ENCODE data around the gene MTREX.

DNA sequence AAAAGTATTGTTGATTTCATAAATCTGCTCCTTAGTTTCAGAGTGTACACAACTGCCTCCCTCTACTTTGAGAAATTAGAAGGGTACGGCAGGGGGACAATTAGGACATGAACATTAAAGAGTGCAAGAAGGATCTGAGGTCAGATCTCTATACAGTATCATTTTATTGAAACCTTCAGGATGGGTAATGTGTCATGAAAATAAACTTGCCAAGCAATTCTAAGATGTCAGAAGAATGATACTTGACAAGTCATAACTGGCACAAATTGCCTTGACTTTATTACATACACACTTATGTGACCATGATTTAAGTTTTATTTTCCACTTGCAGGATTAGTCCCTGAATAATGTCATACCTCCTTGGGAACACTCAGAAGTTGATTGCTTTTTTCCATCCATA lies 134.2 kb downstream of the MTREX start:
- TF ChIP-seq, protein P1, sequence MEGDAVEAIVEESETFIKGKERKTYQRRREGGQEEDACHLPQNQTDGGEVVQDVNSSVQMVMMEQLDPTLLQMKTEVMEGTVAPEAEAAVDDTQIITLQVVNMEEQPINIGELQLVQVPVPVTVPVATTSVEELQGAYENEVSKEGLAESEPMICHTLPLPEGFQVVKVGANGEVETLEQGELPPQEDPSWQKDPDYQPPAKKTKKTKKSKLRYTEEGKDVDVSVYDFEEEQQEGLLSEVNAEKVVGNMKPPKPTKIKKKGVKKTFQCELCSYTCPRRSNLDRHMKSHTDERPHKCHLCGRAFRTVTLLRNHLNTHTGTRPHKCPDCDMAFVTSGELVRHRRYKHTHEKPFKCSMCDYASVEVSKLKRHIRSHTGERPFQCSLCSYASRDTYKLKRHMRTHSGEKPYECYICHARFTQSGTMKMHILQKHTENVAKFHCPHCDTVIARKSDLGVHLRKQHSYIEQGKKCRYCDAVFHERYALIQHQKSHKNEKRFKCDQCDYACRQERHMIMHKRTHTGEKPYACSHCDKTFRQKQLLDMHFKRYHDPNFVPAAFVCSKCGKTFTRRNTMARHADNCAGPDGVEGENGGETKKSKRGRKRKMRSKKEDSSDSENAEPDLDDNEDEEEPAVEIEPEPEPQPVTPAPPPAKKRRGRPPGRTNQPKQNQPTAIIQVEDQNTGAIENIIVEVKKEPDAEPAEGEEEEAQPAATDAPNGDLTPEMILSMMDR (IDR thresholded peaks at IDR 0.05) = no peak
- no peak for TF ChIP-seq POLR2A (IDR thresholded peaks at IDR 0.05)

All from testis (tissue), 2 donors.